ENCODE data around the gene ADCY9.

The ADCY9 gene

DNA sequence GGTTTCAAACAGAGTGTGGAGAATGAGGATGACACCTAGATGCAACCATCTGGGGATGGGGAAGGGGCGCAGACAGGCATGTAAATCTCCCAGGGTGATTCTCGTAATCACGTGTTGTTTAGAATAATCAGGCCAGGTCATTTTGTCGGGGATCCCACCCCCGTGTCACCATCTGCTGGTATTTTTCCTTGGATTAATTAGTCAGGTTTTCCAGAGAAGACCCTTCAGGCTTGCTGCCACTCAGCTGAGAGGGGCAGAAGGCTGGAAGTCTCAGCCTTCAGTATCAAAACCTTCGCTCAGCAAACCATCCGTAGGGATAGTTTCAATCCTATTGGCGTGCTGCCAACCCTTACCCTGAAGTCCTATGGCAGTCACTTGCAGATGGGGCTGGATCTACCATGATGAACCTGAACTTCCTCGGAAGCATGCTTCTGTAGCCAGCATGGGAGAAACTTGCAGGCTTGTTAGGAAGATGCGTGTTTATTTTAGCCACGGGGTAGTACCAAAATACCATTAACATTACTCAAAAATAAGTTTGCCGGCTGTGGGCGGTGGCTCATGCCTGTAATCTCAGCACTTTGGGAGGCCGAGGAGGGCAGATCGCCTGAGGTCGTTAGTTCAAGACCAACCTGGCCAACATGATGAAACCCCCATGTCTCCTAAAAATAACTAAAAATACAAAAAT is 7.5 kb upstream of the ADCY9 start:
- no peak overlapping the region for H3K4me3 ChIP-seq (replicated peaks; ENCODE audit: insufficient read depth, low read length)
- no peak for DNase-seq (ENCODE audit: low read depth in 1 of 2, low spot score in 1 of 2)
- no peak overlapping the region for H3K27ac ChIP-seq (replicated peaks)
- no peaks in the 10 kb centered on the region for H3K27me3 ChIP-seq (ENCODE audit: insufficient read depth, poor library complexity, severe bottlenecking)
- TF ChIP-seq, protein P1, sequence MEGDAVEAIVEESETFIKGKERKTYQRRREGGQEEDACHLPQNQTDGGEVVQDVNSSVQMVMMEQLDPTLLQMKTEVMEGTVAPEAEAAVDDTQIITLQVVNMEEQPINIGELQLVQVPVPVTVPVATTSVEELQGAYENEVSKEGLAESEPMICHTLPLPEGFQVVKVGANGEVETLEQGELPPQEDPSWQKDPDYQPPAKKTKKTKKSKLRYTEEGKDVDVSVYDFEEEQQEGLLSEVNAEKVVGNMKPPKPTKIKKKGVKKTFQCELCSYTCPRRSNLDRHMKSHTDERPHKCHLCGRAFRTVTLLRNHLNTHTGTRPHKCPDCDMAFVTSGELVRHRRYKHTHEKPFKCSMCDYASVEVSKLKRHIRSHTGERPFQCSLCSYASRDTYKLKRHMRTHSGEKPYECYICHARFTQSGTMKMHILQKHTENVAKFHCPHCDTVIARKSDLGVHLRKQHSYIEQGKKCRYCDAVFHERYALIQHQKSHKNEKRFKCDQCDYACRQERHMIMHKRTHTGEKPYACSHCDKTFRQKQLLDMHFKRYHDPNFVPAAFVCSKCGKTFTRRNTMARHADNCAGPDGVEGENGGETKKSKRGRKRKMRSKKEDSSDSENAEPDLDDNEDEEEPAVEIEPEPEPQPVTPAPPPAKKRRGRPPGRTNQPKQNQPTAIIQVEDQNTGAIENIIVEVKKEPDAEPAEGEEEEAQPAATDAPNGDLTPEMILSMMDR (IDR thresholded peaks at IDR 0.05; ENCODE audit: insufficient read depth, low read length) = no peak
- TF ChIP-seq, protein P2, sequence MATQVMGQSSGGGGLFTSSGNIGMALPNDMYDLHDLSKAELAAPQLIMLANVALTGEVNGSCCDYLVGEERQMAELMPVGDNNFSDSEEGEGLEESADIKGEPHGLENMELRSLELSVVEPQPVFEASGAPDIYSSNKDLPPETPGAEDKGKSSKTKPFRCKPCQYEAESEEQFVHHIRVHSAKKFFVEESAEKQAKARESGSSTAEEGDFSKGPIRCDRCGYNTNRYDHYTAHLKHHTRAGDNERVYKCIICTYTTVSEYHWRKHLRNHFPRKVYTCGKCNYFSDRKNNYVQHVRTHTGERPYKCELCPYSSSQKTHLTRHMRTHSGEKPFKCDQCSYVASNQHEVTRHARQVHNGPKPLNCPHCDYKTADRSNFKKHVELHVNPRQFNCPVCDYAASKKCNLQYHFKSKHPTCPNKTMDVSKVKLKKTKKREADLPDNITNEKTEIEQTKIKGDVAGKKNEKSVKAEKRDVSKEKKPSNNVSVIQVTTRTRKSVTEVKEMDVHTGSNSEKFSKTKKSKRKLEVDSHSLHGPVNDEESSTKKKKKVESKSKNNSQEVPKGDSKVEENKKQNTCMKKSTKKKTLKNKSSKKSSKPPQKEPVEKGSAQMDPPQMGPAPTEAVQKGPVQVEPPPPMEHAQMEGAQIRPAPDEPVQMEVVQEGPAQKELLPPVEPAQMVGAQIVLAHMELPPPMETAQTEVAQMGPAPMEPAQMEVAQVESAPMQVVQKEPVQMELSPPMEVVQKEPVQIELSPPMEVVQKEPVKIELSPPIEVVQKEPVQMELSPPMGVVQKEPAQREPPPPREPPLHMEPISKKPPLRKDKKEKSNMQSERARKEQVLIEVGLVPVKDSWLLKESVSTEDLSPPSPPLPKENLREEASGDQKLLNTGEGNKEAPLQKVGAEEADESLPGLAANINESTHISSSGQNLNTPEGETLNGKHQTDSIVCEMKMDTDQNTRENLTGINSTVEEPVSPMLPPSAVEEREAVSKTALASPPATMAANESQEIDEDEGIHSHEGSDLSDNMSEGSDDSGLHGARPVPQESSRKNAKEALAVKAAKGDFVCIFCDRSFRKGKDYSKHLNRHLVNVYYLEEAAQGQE (IDR thresholded peaks at IDR 0.05; ENCODE audit: insufficient replicate concordance, low read depth) = no peak
- TF ChIP-seq GABPA (IDR thresholded peaks at IDR 0.05; ENCODE audit: low read depth) (no peak), POLR2AphosphoS5 (IDR thresholded peaks at IDR 0.05; ENCODE audit: low read depth) (no peak), SPI1 (IDR thresholded peaks at IDR 0.05; ENCODE audit: borderline replicate concordance, low read depth) (no peak)

DNA sequence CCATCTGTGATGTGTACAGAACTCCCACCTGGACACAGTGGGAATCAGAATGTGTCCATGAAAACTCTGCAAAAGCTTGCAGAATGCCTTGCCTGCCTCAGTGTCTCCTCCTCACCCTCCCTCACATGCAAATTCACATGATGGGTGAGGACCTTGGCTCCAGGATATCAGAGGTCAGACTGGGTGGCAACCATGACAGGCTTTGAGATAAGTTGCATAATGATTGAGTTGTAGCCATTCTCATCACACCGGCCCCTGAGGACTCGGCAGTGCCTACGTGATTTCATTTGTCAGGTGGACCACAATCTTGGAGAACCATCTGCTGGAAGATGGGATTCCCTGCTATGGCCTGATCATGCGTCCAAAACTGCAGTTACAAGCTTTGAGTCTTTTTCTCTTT is 3.9 kb upstream of the ADCY9 start:
- Histone ChIP-seq H3K27me3 (ENCODE audit: insufficient read depth, poor library complexity, severe bottlenecking) (no peaks in the 10 kb centered on the region), H3K27ac (replicated peaks) (no peak overlapping the region), H3K4me3 (replicated peaks; ENCODE audit: insufficient read depth, low read length) (no peak overlapping the region)
- DNase-seq (ENCODE audit: low read depth in 1 of 2, low spot score in 1 of 2) = no peak
- TF ChIP-seq POLR2AphosphoS5 (IDR thresholded peaks at IDR 0.05; ENCODE audit: low read depth) (no peak), SPI1 (IDR thresholded peaks at IDR 0.05; ENCODE audit: borderline replicate concordance, low read depth) (no peak), GABPA (IDR thresholded peaks at IDR 0.05; ENCODE audit: low read depth) (no peak)
- TF ChIP-seq, protein P1 (IDR thresholded peaks at IDR 0.05; ENCODE audit: insufficient read depth, low read length) = no peak
- TF ChIP-seq, protein P2 (IDR thresholded peaks at IDR 0.05; ENCODE audit: insufficient replicate concordance, low read depth) = no peak

DNA sequence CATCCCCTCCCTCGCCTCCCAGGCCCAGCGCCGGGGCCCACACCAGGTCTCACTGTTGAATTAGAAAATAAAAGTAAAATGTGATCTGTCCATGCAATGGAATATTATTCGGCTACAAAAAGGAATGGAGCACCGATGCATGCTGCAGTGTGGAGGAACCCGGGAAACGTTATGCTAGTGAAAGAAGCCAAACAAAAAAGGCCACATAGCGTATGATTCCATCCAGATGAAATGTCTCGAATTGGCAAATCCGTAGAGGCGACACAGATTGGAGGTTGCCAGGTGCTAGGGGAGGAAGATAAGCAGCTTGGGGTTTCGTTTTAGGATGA is 972 bp upstream of the ADCY9 start:
- DNase-seq (ENCODE audit: low read depth in 1 of 2, low spot score in 1 of 2) = no peak
- Histone ChIP-seq H3K4me3 (replicated peaks; ENCODE audit: insufficient read depth, low read length) (no peak overlapping the region), H3K27me3 (ENCODE audit: insufficient read depth, poor library complexity, severe bottlenecking) (no peaks in the 10 kb centered on the region), H3K27ac (replicated peaks) (no peak overlapping the region)
- TF ChIP-seq, protein P1 (IDR thresholded peaks at IDR 0.05; ENCODE audit: insufficient read depth, low read length) = no peak
- no peak for TF ChIP-seq SPI1 (IDR thresholded peaks at IDR 0.05; ENCODE audit: borderline replicate concordance, low read depth)
- no peak for TF ChIP-seq GABPA (IDR thresholded peaks at IDR 0.05; ENCODE audit: low read depth)
- TF ChIP-seq, protein P2 (IDR thresholded peaks at IDR 0.05; ENCODE audit: insufficient replicate concordance, low read depth) = no peak
- no peak for TF ChIP-seq POLR2AphosphoS5 (IDR thresholded peaks at IDR 0.05; ENCODE audit: low read depth)
